Activated CD8-positive, alpha-beta memory T cell treated with anti-CD3 and anti-CD28 coated beads, Interleukin-2, amount 10 ng/mL, durations not matched to agents 7 days and 5 days (primary cell): ENCODE results near the gene PRH2. TPM values are rescaled to one million over a fixed set of nuclear protein-coding genes. Genes with fewer than 3 reads are reported as not detected.

Source experiments
- ATAC-seq: fragments of 150-1000 bp; cut with Tn5 transposase; one replicate; pipeline ENCODE4 v1.10.0; 2021; ENCODE audit warnings: moderate library complexity
- CTCF ChIA-PET: fragments of 350-600 bp; sonication (Branson Sonifier 250); formaldehyde crosslinking; loops from one replicate; lab custom pipeline; 2021; ENCODE audit warnings: antibody characterized with exemption; lab: Charles Lee
- DNase-seq: peaks from one replicate; pipeline ENCODE4 v3.0.0-alpha.2; 2020
- H3K27ac Mint-ChIP-seq: one replicate; pipeline ENCODE4 v1.8.0; 2021; ENCODE audit warnings: mild to moderate bottlenecking, mixed read lengths
- H3K27me3 Mint-ChIP-seq: one replicate; pipeline ENCODE4 v1.8.0; 2021; ENCODE audit warnings: mixed read lengths
- H3K36me3 Mint-ChIP-seq: one replicate; pipeline ENCODE4 v1.8.0; 2021; ENCODE audit warnings: mild to moderate bottlenecking, mixed read lengths
- H3K4me1 Mint-ChIP-seq: one replicate; pipeline ENCODE4 v1.8.0; 2021; ENCODE audit warnings: mixed read lengths
- H3K4me3 Mint-ChIP-seq: one replicate; pipeline ENCODE4 v1.8.0; 2021; ENCODE audit warnings: mild to moderate bottlenecking, moderate library complexity, mixed read lengths
- H3K9me3 Mint-ChIP-seq: one replicate; pipeline ENCODE4 v1.8.0; 2022; ENCODE audit warnings: low read depth, mixed read lengths
- total RNA-seq, 2 experiments: library from RNA; stranded (reverse); gene quantifications; one replicate each; pipeline ENCODE4 v1.2.3, GENCODE V29; 2021

Gene PRH2
- total RNA-seq, 2 experiments from 2014 or later: 0.76 TPM; not detected in 1

GRCh38 chr12:10939163-10939562, 10.1 kb downstream of the PRH2 start, which contains the start of gene TAS2R14:
TAS2R14 (minus strand) TSS chr12:10939263; CDS start chr12:10939207, 56 bp downstream.
- Mint-ChIP-seq H3K27me3 (no peaks in the 10 kb centered on the region), H3K9me3 (no peaks in the 10 kb centered on the region), H3K4me1 (peaks cover 5% of the 10 kb centered on the region), H3K4me3 (no peak within 1 kb of the TSS), H3K27ac (no peak within 1 kb of the TSS), H3K36me3 (no peaks in the 10 kb centered on the region)
- no peak for DNase-seq
- CTCF ChIA-PET: no interaction called here
- ATAC-seq: no peak

GRCh38 chr12:10940389-10940788, 11.4 kb downstream of the PRH2 start:
- Mint-ChIP-seq H3K27me3 (no peaks in the 10 kb centered on the region), H3K27ac (no peak overlapping the region), H3K4me3 (no peak overlapping the region), H3K9me3 (no peaks in the 10 kb centered on the region), H3K36me3 (no peaks in the 10 kb centered on the region), H3K4me1 (peaks cover 5% of the 10 kb centered on the region)
- CTCF ChIA-PET: interaction anchor here (0.9 kb wide), 1 partner anchor 8 kb away, joined by 3 read pairs; no protein-coding TSS in a partner anchor
- no peak for ATAC-seq
- DNase-seq: no peak

DNA sequence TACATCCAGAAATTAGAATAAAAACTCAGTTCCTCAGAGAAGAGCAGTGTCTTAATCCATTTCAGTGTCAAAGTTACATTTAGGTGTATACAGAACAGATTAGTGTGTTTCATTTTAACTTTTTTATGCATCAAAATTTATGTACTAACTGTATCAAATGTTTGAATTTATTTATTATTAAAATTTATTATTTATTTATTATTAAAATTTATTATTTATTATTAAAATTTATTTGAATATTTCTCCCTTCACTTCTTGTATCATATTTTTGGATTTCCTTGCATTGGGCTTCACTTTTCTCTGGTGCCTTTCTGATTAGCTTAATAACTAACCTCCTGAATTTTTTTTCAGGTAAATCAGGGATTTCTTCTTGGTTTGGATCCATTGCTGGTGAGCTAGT, 12.3 kb downstream of the PRH2 start:
- H3K27ac Mint-ChIP-seq: no peak overlapping the region
- DNase-seq (no peak), ATAC-seq (no peak)
- no peaks in the 10 kb centered on the region for H3K27me3 Mint-ChIP-seq
- peaks cover 5% of the 10 kb centered on the region for H3K4me1 Mint-ChIP-seq
- H3K4me3 Mint-ChIP-seq: no peak overlapping the region
- peaks cover 3% of the 10 kb centered on the region for H3K9me3 Mint-ChIP-seq
- CTCF ChIA-PET: no interaction called here
- H3K36me3 Mint-ChIP-seq: peaks cover 2% of the 10 kb centered on the region

- Mint-ChIP-seq H3K36me3 (peaks cover 5% of the 10 kb centered on the region), H3K9me3 (peaks cover 10% of the 10 kb centered on the region), H3K27ac (no peak overlapping the region), H3K4me3 (no peak overlapping the region), H3K4me1 (peaks cover 5% of the 10 kb centered on the region), H3K27me3 (no peaks in the 10 kb centered on the region)
- no peak for DNase-seq
- peak; percentile 39 for ATAC-seq
- CTCF ChIA-PET: interaction anchor here (0.8 kb wide), 1 partner anchor 222 kb away, joined by 3 read pairs; no protein-coding TSS in a partner anchor
Observed at GRCh38 chr12:10941916-10942607, 13.0 kb downstream of the PRH2 start.

DNA sequence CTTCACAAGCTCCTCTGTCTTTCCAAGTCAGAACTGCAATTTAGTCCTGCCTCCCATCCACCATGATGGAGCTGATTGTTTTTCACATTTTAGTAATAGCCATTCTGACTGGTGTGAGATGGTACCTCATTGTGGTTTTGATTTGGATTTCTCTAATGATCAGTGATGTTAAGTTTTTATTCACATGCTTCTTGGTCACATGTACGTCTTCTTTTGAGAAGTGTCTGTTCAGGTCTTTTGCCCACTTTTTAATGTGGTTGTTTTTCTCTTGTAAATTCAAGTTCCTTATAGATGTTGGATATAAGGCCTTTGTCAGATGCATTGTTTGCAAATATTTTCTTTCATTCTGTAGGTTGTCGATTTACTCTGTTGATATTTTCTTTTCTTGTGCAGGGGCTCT, 14.1 kb downstream of the PRH2 start:
- H3K9me3 Mint-ChIP-seq: peaks cover 15% of the 10 kb centered on the region
- no peak overlapping the region for H3K4me3 Mint-ChIP-seq
- ATAC-seq (no peak), DNase-seq (no peak)
- no peaks in the 10 kb centered on the region for H3K27me3 Mint-ChIP-seq
- CTCF ChIA-PET: no interaction called here
- peaks cover 9% of the 10 kb centered on the region for H3K36me3 Mint-ChIP-seq
- peaks cover 5% of the 10 kb centered on the region for H3K4me1 Mint-ChIP-seq
- no peak overlapping the region for H3K27ac Mint-ChIP-seq

- Mint-ChIP-seq H3K27ac (no peak overlapping the region), H3K4me3 (no peak overlapping the region), H3K9me3 (peaks cover 17% of the 10 kb centered on the region), H3K36me3 (peaks cover 47% of the 10 kb centered on the region), H3K4me1 (peaks cover 25% of the 10 kb centered on the region), H3K27me3 (no peaks in the 10 kb centered on the region)
- DNase-seq (no peak), ATAC-seq (no peak)
- CTCF ChIA-PET: no interaction called here
Observed at GRCh38 chr12:10952645-10953044, 23.6 kb downstream of the PRH2 start.

- CTCF ChIA-PET: no interaction called here
- Mint-ChIP-seq H3K36me3 (peaks cover 34% of the 10 kb centered on the region), H3K9me3 (peaks cover 6% of the 10 kb centered on the region), H3K27me3 (no peaks in the 10 kb centered on the region), H3K4me3 (no peak overlapping the region), H3K4me1 (peaks cover 38% of the 10 kb centered on the region), H3K27ac (no peak overlapping the region)
- DNase-seq (no peak), ATAC-seq (no peak)
Observed at GRCh38 chr12:10956085-10956484, 27.0 kb downstream of the PRH2 start.

GRCh38 chr12:10957741-10958140, 28.7 kb downstream of the PRH2 start:
- Mint-ChIP-seq H3K4me1 (peaks cover 38% of the 10 kb centered on the region), H3K36me3 (peaks cover 32% of the 10 kb centered on the region), H3K27ac (no peak overlapping the region), H3K4me3 (no peak overlapping the region), H3K27me3 (no peaks in the 10 kb centered on the region), H3K9me3 (peaks cover 5% of the 10 kb centered on the region)
- no peak for ATAC-seq
- DNase-seq: no peak
- CTCF ChIA-PET: no interaction called here

GRCh38 chr12:10959804-10960203, 30.8 kb downstream of the PRH2 start:
- peaks cover 16% of the 10 kb centered on the region for H3K36me3 Mint-ChIP-seq
- no peak overlapping the region for H3K27ac Mint-ChIP-seq
- H3K9me3 Mint-ChIP-seq: peaks cover 4% of the 10 kb centered on the region
- H3K27me3 Mint-ChIP-seq: no peaks in the 10 kb centered on the region
- H3K4me3 Mint-ChIP-seq: no peak overlapping the region
- CTCF ChIA-PET: no interaction called here
- no peak for ATAC-seq
- DNase-seq: no peak
- H3K4me1 Mint-ChIP-seq: peaks cover 26% of the 10 kb centered on the region

DNA sequence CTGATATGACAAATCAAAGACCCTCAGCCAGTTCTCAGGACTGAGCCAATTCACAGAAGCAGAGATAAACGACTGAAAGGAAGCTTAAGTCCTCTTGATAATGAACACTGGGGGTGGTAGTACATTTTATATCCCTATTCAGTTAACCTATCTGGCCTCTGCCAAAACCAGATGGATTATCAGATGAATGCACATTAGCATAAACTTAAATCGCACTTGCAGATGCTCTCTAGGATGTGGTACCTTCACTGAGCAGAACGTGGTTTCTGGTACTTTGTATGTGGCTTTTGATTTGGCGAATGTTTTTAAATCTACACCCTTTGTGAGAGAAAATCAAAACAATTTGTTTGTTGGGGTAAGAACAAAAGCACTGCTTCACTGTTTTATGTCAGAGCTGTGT, 31.2 kb downstream of the PRH2 start:
- no peak overlapping the region for H3K27ac Mint-ChIP-seq
- H3K27me3 Mint-ChIP-seq: no peaks in the 10 kb centered on the region
- H3K4me1 Mint-ChIP-seq: peaks cover 25% of the 10 kb centered on the region
- no peak for DNase-seq
- peaks cover 13% of the 10 kb centered on the region for H3K36me3 Mint-ChIP-seq
- peak; percentile 39 for ATAC-seq
- H3K9me3 Mint-ChIP-seq: peaks cover 3% of the 10 kb centered on the region
- CTCF ChIA-PET: no interaction called here
- H3K4me3 Mint-ChIP-seq: no peak overlapping the region

GRCh38 chr12:10965476-10965875, 36.4 kb downstream of the PRH2 start:
- Mint-ChIP-seq H3K27me3 (no peaks in the 10 kb centered on the region), H3K9me3 (no peaks in the 10 kb centered on the region), H3K4me1 (no peaks in the 10 kb centered on the region), H3K4me3 (no peak overlapping the region), H3K27ac (no peak overlapping the region), H3K36me3 (peaks cover 3% of the 10 kb centered on the region)
- ATAC-seq (no peak), DNase-seq (no peak)
- CTCF ChIA-PET: no interaction called here

DNA sequence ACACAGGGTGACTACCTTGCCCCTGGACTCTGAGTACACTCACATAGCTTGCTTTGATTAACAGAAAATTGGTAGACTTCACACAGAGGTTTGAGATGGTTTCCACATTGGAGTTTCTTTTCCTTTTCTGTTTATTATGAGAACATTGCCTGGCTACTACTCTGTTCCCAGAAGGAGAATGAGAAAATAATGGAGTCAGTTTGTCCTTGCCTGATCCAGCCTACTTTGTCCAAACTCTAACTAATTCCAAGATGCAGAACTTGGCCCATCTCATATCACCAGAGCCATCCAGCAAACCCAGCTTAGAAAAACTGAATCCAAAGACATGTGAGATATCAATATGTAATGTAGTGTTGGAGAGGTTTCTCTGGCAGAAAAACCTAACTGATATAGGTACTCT, 37.3 kb downstream of the PRH2 start:
- no peak for ATAC-seq

DNA sequence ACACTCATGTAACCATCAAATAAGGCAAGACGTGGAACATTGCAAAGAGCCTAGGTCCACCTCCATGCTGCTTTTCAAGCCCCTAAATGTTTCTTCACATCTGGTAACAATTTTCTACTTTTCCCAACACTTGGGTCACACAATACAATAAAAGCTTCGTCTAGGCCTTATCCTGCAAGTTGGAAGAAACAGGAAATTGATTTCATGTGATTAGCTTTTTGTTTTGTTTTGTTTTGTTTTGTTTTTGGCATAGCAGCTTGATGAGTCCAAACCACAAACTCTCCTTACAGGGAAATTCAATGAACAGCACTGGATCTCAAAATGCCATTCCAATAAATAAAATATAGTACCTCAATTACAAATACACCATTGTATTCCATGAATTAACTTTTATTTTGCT, 38.4 kb downstream of the PRH2 start:
- CTCF ChIA-PET: no interaction called here
- no peak for DNase-seq
- ATAC-seq: no peak
- H3K36me3 Mint-ChIP-seq: peaks cover 1% of the 10 kb centered on the region
- no peak overlapping the region for H3K27ac Mint-ChIP-seq
- no peaks in the 10 kb centered on the region for H3K27me3 Mint-ChIP-seq
- H3K9me3 Mint-ChIP-seq: no peaks in the 10 kb centered on the region
- H3K4me3 Mint-ChIP-seq: no peak overlapping the region
- H3K4me1 Mint-ChIP-seq: no peaks in the 10 kb centered on the region

More for the DNA sequence above, 37.3 kb downstream of the PRH2 start:
- CTCF ChIA-PET: no interaction called here
- Mint-ChIP-seq H3K4me1 (no peaks in the 10 kb centered on the region), H3K4me3 (no peak overlapping the region), H3K27me3 (no peaks in the 10 kb centered on the region), H3K27ac (no peak overlapping the region), H3K9me3 (no peaks in the 10 kb centered on the region), H3K36me3 (peaks cover 4% of the 10 kb centered on the region)
- DNase-seq: no peak

GRCh38 chr12:10968765-10969456, 39.9 kb downstream of the PRH2 start:
- ATAC-seq (no peak), DNase-seq (no peak)
- Mint-ChIP-seq H3K4me1 (no peaks in the 10 kb centered on the region), H3K27ac (no peak overlapping the region), H3K27me3 (no peaks in the 10 kb centered on the region), H3K9me3 (no peaks in the 10 kb centered on the region), H3K4me3 (no peak overlapping the region), H3K36me3 (peaks cover 1% of the 10 kb centered on the region)
- CTCF ChIA-PET: no interaction called here
